T47D (cell line): ENCODE data around the gene ETF1.
"Not testable (repeated sequence)": the region's sequence is repeated elsewhere in the genome, so short reads cannot be mapped to it uniquely, and the experiment has no call there.

Experiments
- DNase-seq, 2 experiments: peaks; one replicate each; pipeline versions ENCODE4 v3.0.0 to v3.0.0-alpha.2; 2011 to 2012; ENCODE audit warnings: low read depth in 1 of 2, low spot score in 1 of 2
- JUND ChIP-seq: IDR thresholded peaks from 2 replicates; pipeline ENCODE4 v1.6.1; 2012; ENCODE audit warnings: low read depth
- in situ Hi-C: cut with HindIII; loops from 2 replicates; pipeline ENCODE4 v1.10.0; 2016; ENCODE audit warnings: low sequenced_read_pairs, low pct_unique_long_range_greater_than_20kb

The ETF1 gene

DNA sequence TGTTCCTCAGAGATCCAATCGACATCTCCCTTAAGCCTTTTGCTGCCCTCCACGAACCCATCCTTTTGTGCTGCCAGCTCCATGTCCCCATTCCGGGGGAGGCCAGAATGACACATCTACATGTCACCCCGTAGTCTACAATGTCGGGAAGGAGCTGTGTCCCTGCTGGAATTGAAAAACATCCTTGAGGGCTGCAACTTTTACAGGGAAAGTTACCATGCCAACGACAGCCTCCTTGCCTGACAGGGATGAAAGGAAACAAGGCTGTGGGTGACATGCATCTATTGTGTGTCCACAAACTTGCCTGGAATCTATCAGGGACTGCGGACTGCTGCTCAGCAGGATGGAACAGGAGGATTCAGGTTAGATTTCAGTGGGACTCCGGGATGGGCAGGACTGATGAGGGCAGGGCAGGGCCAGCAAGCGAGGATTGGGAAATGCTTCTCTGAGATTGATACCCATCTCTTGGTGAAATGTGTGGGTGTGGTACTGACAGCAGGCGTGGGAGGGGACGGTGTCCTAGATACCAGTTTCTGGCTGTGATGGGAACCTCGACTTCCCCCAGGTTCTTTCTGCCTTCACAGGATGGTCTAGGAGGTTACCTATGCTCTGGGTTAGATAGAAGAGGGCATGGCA is 52.3 kb downstream of the ETF1 start:
- no peak for DNase-seq
- TF ChIP-seq JUND = no peak
- in situ Hi-C loops = no loop called here

DNA sequence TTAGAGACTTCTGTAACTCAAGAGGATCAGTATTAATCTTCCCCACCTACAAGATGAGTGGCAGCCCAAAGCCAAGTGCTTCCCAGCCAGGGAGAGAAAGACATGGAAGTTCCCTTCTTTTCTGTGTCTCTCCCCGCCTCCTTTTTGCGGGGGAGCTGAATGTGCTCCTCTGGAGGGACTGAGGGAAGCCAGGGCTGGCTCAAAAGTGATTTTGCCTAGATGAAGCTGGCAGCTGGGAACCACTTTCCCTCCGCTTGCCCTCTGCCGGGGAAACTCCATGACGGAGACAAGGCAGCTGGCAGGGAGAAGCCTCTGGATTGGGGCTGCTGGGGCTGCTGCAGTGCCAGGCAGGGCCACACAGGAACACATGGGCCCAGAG is 53.4 kb downstream of the ETF1 start:
- TF ChIP-seq JUND = no peak
- in situ Hi-C loops = no loop called here
- DNase-seq = no peak

DNA sequence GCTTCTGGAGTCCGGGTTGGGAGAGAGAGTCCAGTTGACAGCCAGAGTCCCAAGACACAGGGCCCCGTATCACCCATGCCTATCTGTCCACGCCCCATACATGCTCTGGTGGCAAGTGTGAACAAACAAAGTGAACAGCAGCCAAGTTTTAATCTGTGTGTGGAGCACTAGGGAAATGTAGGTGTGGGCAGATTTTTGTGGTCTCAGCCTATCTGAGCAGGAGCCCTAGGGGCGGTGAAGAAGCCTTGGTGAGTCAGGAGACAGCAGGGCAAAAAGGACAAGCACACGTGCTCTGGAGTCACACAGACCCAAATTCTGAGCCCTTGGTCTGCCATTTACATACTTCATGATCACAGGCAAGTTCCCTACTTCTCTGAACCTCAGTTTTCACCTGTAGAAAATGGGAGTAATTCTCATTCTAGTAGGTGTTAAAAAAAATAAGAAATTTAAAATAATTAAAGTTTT is 54.5 kb downstream of the ETF1 start:
- no peak for DNase-seq
- TF ChIP-seq JUND = no peak
- in situ Hi-C loops = no loop called here

DNA sequence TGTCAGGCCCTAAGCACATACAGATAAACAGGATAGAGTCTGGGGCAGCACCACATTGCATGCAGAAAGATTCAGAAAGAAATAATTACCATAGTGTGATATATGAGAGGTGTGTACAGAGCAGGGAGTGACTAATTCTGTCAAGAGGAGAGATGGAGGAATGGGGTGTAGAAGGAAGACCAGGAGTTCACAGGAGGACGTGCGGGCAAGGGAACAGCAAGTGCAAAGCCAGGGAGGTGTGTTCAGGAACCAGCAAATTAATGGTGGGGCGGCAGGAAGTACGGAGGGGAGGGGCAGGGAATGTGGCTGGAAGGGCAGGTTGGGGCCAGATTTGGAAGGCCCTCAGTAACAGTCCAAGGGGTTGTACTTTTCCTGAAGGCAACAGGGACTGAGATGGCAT is 60.4 kb downstream of the ETF1 start:
- DNase-seq = no peak
- no peak for TF ChIP-seq JUND
- in situ Hi-C loops = no loop called here

DNA sequence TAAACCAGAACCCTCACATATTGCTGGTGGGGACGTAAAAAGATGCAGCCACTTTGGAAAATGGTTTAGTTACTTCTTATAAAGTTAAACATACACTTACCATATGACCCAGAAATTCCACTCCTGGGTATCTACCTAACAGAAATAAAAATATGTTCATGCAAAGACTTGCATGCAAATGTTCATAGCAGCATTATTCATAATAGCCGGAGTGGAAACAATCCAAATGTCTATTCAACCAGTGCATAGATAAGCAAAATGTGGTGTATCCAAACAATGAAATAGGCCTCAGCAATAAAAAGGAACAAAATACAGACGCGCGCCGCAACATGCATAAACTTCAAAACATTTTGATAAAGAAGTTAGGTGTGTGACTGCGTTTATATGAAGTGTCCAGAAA is 66.1 kb downstream of the ETF1 start:
- TF ChIP-seq JUND = no peak

DNA sequence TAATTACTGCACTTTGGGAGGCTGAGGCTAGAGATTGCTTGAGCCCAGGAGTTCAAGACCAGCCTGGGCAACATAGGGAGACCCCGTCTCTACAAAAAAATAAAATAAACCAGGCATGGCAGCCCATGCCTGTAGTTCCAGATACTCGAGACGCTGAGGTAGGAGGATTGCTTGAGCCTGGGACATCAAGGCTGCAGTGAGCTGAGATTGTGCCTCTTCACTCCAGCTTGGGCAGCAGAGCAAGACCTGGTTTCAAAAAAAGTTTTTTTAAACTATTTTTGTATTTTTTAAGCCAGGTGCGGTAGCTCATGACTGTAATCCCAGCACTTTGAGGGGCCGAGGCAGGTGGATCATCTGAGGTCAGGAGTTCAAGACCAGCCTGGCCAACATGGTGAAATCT is 69.9 kb downstream of the ETF1 start:
- in situ Hi-C loops, DNase-seq: not testable (repeated sequence)

More for the DNA sequence above, 66.1 kb downstream of the ETF1 start:
- in situ Hi-C loops = no loop called here
- DNase-seq = no peak

DNA sequence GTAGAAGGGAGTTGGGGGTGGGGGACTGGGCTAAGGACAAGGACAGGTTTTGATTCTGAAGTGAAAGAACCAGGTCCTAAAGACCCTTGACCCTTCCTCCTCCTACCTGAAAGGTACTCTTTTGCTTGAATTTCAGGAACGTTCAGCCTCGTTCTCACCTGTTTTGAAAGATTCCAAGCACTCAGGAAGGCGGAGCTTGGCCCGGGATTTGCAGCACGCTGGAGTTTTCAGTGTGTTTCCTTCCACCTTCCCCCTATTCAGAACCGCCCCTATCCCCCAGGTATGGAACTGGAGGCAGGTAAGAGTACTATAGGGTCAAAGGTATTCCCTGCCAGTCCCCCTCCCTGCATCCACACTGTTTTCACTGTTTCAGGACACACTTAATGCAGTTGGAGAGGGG is 70.7 kb downstream of the ETF1 start:
- DNase-seq = no peak
- in situ Hi-C loops = no loop called here
- TF ChIP-seq JUND = no peak

DNA sequence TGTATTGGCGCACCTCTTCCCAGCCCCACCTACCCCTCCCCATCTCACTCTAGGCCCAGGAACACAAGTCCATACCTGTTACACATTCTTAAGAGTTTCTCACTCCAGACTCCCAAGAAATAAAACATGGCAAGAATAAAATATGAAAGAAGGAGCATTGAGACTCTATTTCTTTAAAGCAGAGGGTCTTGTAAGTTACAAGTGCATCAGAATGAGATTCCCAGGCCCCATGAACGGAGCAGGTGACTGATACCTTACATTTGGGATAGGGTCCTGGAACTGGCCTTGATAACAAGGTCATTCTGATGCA is 72.0 kb downstream of the ETF1 start:
- TF ChIP-seq JUND = no peak
- DNase-seq = no peak
- in situ Hi-C loops = no loop called here

DNA sequence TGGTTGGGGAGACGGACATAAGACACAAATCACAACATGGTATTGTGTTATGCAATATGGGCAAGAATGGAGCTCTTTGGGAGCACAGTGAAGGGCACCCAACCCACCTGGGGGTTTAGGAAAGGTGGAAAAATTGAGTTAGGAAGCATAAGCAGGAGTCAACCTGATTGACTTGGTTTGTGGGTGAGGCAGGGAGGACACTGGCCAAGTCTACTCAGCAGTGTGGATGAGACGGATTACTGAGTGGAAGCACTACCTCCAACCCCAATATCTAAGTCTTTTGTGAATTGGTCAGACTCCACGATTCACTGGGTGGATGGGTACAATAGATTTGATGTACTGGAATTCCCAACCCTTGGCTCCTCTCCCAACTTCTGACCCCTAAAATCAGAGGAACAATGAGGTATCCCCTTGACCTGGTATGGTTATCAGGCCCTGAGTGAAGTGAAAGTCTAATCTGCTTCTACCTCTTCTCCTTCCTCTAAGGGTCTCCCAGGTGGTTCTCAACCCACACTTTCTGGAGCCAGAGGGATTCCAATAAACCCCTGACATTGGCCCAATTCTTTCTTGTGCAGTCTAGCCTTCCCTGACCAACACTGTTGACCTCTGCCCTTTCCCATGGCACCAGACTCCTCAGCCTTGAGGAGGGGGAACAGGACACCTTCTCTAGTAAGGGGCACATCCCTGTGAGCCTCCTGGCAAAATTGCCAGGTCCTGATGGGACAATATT is 72.5 kb downstream of the ETF1 start:
- DNase-seq = no peak
- TF ChIP-seq JUND = no peak
- in situ Hi-C loops = no loop called here

DNA sequence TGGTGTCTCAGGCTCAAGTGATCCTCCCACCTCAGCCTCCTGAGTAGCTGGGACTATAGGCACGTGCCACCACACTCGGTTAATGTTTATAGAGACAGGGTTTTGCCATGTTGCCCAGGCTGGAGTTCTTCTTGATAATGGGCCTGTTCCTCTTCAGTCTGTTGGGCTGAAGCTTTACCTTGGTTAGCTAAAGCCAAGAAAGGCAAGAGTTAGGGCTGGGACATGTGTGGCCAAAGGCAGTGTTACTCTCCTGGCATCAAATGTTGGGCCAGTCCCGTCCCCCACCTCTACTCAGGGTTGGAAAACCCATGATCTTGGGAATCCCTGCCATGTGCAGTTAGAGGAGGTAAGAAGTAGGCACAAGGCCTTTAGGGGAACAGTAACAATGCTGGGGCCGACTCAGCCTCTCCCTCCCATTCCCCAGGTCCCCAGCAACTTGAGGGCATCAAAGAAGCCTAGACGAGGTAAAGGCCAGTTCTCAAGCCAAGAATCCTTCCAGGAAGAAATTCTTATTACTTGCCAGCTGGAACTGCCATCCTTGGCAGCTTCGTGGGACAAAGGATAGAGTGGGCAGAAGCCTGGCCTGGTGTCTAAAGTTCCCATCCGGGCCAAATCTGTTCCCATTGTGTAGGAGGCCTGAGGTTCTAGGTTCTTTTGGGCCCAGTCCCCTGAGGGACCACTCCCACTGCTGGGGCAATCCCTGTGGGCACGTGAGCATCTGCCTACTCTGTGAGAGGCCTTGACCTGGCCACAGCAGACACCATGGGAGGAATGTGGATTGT is 73.3 kb downstream of the ETF1 start:
- in situ Hi-C loops = no loop called here
- TF ChIP-seq JUND = no peak
- DNase-seq = no peak

DNA sequence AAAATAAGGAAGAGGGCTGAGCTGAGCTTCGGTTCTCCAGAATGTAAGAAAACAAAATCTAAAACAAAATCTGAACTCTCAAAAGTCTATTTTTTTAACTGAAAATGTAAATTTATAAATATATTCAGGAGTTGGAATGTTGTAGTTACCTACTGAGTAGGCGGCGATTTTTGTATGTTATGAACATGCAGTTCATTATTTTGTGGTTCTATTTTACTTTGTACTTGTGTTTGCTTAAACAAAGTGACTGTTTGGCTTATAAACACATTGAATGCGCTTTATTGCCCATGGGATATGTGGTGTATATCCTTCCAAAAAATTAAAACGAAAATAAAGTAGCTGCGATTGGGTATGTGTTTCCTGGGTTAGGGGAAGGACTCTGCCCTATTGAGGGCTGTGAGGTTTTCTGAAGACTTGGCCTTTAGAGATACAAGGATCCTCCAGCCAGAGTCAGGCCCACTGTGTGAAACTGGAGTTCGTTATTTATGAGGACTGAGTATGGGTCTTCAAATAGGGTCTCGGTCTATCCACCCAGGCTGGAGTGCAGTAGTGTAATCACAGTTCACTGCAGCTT is 74.0 kb downstream of the ETF1 start:
- no peak for TF ChIP-seq JUND
- DNase-seq = no peak
- in situ Hi-C loops = no loop called here

DNA sequence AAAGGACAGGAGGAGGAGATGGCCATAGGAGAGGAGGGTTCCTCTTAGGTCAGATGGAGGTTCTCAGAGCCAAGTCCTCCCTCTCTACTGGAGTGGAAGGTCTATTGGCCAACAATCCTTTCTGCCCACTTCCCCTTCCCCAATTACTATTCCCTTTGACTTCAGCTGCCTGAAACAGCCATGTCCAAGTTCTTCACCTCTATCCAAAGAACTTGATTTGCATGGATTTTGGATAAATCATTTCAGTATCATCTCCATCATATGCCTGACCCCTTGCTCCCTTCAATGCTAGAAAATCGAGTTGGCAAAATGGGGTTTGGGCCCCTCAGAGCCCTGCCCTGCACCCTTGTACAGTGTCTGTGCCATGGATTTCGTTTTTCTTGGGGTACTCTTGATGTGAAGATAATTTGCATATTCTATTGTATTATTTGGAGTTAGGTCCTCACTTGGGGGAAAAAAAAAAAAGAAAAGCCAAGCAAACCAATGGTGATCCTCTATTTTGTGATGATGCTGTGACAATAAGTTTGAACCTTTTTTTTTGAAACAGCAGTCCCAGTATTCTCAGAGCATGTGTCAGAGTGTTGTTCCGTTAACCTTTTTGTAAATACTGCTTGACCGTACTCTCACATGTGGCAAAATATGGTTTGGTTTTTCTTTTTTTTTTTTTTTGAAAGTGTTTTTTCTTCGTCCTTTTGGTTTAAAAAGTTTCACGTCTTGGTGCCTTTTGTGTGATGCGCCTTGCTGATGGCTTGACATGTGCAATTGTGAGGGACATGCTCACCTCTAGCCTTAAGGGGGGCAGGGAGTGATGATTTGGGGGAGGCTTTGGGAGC is 74.7 kb downstream of the ETF1 start:
- in situ Hi-C loops = no loop called here
- TF ChIP-seq JUND = no peak
- DNase-seq = no peak
